Measurements from ENCODE around the gene SNRPB2.

- TF ChIP-seq CTCF (IDR thresholded peaks at IDR 0.05) (no peak), POLR2A (IDR thresholded peaks at IDR 0.05) (no peak)
Observed at GRCh38 chr20:16689906-16690305, 39.9 kb upstream of the SNRPB2 start.
